WI38 (cell line): ENCODE results near the gene NMNAT3.

Source experiments
- H3K4me3 ChIP-seq: 2 replicates; pipeline ENCODE4 v1.5.1; 2011; ENCODE audit warnings: low read depth, mild to moderate bottlenecking, control low read depth, low read length
- TF ChIP-seq, protein P1 (sequence below): IDR thresholded peaks from 2 replicates; pipeline ENCODE4 v1.5.1; 2012; ENCODE audit warnings: low read depth, mild to moderate bottlenecking, control low read depth, low read length

Gene NMNAT3

DNA sequence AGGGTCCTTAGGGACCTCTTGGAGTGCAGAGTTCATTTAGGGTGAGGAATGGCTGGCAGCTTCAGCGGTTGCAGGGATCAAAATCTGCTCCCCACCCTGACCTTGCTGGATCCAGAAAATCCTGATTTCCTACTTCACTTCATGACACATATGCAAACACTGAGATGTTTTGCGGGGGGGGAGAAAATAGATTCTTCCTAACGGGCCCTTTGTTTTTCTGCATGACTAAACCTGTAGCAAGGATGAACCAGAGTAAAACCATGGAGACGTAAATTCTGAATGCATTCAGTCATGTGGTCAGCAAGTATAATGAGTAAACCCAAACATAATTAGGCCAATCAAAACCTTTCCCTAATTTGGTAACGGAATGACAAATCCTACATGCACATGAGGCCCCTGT, 118.2 kb downstream of the NMNAT3 start:
- no peak overlapping the region for H3K4me3 ChIP-seq

DNA sequence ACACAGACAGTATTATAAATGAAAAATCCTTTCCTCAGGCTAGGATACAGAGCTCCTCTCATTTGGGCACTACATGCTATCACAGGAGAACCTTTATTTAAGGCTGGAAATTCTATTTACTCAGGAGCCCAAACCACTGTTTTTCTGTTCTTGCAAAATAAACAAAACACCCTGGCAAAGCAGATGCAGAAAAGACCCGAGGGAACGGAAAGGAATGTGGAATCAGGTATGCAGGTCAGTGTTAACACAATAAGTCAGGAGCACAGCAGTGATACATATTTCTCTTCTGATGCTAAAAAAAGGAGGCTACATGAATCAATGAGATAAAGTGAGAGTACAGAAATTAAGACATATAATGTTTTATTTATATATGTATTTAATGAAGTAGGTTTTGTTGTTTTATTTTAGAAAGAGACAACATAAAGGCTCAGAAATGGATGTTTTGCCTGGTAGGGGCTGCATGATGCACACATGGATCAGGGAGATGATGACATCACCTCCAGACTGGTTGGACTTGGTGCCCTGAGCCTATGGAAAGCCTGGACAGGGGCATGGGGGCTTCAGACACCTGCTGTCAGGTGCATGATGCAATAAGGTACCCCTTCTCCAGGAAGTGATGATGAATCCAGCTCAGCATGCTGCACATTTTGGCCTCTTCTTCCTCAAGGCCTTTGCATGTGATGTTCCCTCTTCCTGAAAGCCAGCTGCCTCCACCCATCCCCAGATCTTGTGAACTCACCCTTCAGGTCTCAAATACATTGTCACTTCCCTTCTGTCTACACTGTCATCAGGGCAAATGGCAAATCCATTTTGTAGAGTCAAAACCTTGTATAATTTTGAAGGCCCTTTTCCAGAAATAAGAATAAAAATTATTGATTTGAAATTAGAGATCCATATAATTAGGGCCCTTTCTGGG, 119.2 kb downstream of the NMNAT3 start:
- H3K4me3 ChIP-seq, result no peak overlapping the region
- TF ChIP-seq, protein P1, sequence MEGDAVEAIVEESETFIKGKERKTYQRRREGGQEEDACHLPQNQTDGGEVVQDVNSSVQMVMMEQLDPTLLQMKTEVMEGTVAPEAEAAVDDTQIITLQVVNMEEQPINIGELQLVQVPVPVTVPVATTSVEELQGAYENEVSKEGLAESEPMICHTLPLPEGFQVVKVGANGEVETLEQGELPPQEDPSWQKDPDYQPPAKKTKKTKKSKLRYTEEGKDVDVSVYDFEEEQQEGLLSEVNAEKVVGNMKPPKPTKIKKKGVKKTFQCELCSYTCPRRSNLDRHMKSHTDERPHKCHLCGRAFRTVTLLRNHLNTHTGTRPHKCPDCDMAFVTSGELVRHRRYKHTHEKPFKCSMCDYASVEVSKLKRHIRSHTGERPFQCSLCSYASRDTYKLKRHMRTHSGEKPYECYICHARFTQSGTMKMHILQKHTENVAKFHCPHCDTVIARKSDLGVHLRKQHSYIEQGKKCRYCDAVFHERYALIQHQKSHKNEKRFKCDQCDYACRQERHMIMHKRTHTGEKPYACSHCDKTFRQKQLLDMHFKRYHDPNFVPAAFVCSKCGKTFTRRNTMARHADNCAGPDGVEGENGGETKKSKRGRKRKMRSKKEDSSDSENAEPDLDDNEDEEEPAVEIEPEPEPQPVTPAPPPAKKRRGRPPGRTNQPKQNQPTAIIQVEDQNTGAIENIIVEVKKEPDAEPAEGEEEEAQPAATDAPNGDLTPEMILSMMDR, result no peak

More for the DNA sequence above, 118.2 kb downstream of the NMNAT3 start:
- TF ChIP-seq, protein P1, result no peak

- H3K4me3 ChIP-seq, result no peak overlapping the region
- TF ChIP-seq, protein P1, result no peak
Measured at GRCh38 chr3:139557041-139557440, 120.7 kb downstream of the NMNAT3 start.

- TF ChIP-seq, protein P1, result no peak
Measured at GRCh38 chr3:139555249-139555648, 122.5 kb downstream of the NMNAT3 start.

DNA sequence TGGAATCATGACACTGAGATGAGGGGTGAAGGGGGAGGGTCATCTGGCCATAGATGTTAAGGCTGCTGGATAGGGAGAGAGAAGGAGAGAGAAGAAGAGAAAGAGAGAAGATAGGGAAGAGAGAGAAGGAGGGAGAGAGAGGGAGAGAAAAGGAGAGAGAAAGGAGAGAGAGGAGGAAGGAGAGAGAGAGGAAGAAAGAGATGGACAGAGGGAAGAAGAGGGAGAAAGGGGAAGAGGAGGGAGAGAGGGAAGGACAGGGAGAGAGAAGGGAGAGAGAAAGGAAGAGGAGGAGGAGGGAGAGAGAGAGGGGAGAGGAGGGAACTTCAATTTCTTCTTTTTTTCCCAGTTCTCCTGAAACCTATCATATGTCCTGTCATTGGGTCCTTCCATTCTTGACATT, 123.1 kb downstream of the NMNAT3 start:
- TF ChIP-seq, protein P1, result no peak
- no peak overlapping the region for H3K4me3 ChIP-seq

More at GRCh38 chr3:139555249-139555648, 122.5 kb downstream of the NMNAT3 start:
- H3K4me3 ChIP-seq, result no peak overlapping the region

DNA sequence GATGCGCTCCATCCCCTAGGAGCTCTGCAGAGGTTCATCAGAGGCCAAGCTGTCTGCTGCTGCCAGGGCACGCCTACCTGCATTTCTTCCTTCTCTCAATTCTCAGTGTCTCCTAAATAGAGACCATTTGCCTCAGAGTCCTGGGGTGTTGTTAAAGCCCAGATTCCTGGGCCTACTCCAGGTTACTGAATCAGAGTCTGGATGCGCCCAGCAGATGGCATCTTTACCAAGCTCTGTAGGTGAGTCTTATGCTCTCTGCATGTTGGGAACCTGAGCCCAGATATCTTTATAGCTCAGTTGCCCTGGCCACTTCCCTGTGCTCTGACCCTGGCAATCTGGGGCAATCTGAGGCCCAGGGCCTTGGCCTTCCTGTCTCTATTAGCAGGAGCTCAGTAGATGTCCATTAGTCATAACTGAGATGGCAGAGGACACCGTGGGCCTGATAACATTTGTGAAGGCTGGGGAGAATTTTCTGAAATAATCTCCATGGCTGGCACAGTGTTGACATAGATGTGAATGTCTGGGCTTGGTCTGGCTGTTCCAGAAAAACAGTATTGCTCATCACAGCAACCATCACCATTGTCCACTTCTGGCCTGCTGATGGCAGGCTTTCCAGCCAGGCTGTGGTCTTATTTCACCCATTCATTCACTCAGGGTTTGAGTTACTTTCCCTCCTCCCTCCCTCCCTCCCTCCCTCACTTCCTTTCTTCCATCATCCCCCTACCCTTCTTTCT, 125.0 kb downstream of the NMNAT3 start:
- TF ChIP-seq, protein P1, result no peak
- H3K4me3 ChIP-seq, result no peak overlapping the region

- H3K4me3 ChIP-seq, result no peak overlapping the region
- TF ChIP-seq, protein P1, result no peak
Measured at GRCh38 chr3:139548801-139549200, 129.0 kb downstream of the NMNAT3 start.
